Activated T-helper 1 cell treated with Interleukin-2 at 50 U/mL for 16 hours (primary cell): ENCODE results near the gene ASIC5.
"Not testable (repeated sequence)": the region's sequence is repeated elsewhere in the genome, so short reads cannot be mapped to it uniquely, and the experiment has no call there.

Source experiments
- DNase-seq: peaks from one replicate; pipeline ENCODE4 v3.0.0-alpha.2; 2020; ENCODE audit warnings: low read depth

ASIC5 gene

DNA sequence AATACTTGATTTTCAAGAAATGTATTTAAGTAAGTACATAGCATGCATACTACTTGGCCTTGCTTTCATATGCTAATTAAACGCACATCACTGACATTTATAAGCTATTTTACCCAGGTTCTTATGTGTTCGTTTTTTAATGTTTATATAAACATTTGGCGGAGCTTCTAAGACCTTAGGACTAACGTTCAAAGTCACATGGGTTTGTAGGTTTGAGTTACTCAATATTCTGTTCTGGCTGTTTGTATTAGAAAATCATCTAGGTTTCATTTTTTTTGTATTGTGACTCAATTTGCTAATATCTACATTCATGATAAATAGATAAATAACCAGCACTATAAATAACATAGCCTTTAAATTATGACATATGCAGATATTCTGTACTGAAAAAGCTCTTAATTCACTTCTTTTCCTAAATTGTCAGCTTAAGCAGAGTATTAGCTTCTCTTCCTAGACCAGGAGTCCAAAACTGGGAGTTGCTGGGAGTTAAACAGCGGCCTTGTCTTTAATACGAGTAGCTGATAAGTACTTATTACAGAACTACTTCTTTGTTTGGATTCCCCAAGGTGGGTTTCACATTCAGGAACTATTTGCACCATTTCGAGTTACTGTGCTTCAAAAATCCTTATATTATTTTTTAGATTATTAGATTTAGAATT, 65.3 kb downstream of the ASIC5 start:
- no peak for DNase-seq

DNA sequence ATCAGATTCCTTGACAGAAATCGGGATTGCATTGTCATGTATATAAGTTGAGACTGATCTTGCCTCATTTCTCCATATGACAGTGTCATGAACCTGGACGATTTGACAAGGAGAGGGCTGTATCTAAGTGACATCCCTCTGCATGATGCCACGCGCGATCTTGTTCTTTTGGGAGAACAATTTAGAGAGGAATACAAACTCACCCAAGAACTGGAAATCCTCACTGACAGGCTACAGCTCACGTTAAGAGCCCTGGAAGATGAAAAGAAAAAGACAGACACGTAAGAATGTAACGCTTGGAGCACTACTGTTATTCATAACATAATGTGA, 66.3 kb downstream of the ASIC5 start:
- DNase-seq: no peak

DNA sequence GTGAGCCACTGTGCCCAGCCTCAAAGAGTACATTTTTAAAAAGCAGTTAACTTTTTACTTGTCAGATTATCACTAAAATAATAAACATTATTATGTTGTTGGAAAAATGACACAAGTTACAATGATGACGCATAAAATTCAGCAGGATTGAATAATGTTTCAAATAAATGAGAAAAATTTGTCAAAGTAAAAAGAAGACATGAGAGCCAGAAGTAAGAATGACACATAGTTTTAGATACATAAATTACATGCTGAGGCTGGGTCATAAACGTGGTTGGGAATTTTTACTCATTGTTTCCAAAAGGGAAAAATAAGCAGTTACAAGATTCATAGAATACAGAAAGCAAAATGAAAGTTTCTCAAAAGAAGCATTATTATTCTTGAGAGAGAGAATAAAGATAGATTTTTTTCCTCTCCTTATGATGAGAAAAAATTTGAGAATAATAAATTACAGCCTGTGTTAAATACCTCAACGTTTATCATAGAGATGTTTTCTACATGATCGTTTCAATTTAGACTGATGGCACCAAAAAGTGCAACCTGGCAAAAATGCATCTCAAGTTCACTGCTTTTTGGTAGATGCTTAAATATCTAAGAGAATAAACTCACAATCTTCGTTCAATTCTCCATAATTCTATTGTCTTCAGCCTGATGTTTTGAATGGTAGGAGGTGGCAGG, 66.8 kb downstream of the ASIC5 start:
- DNase-seq: no peak

DNA sequence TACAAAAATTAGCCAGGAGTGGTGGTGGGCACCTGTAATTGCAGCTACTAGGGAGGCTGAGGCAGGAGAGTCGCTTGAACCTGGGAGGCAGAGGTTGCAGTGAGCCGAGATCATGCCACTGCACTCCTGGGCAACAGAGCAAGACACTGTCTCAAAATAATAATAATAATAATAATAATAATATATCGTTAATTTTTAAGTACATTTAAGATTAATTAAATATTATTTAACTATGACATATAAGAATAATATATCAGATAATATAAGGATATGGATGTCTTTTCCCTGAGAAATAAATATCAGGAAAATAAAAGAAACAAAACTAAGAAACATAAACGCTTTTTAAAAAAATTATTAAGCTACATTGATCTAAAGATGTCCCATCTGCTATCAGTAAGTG, 68.5 kb downstream of the ASIC5 start:
- DNase-seq: not testable (repeated sequence)

DNA sequence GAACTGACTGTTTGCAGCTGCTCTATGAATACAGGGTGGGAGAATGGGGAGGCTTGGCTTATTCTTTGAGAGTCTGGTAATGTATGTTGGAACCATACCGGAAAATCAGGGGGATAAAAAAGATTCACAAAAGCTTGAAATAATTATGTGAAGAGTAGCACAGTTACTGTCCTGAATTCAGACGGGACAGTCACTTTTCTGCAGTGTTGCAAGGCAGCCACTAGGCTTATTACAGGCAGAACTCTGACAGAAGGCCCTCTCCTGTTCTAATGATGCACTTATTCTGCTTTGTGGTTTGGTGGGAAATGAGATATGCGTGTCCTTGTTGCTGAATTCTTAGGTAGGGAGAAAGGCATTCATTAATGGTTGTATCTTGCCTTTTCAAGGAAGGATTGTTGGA, 70.1 kb downstream of the ASIC5 start:
- DNase-seq: no peak

DNA sequence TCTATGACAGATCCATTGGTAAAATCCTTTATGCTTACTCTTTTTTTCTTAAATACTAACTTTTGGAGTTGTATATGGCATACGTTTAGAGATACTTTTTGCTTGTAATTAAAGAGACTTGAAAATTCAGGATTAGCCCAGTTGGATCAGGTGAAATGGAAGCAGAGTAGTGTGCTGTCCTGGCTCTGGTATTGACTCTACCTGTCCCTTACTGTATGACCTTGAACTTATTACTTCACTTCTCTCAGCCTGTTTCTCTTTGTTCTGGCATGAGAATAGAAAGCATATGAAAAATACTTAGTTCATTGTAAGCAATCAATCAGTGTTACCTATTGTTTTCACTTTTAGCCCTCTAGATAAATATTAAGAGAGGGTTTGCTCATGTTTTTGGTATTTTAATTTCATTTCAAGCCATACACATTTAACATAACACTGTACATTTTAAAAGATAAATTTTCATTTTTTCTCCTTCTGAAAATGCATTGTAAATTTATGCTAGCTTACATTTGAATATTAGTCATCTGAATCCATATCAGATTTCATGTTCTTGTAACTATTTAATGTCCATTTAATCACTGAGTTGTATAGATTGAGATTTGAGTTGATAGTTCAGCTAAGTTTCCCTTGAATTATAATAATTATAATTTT, 71.4 kb downstream of the ASIC5 start:
- DNase-seq: no peak

GRCh38 chr4:155789982-155790381, 76.1 kb downstream of the ASIC5 start:
- DNase-seq: no peak

DNA sequence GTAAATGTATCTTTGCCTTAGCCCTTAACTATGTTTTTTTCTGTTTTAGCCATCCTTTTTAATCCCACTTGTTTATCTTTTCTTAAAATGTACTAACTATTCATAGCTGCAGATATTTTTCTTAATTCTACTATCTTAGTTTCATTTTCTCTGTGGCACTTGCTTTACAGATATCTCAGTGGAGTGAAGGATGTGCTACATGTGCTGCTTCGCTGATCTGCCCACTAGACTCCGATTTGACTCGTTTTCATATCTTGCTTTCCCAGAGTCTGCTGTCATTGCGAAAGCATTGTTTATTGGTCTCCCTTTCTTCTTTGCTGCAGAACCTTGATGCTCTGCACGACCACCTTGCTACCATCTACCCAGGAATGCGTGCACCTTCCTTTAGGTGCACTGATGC, 76.7 kb downstream of the ASIC5 start:
- DNase-seq: no peak

DNA sequence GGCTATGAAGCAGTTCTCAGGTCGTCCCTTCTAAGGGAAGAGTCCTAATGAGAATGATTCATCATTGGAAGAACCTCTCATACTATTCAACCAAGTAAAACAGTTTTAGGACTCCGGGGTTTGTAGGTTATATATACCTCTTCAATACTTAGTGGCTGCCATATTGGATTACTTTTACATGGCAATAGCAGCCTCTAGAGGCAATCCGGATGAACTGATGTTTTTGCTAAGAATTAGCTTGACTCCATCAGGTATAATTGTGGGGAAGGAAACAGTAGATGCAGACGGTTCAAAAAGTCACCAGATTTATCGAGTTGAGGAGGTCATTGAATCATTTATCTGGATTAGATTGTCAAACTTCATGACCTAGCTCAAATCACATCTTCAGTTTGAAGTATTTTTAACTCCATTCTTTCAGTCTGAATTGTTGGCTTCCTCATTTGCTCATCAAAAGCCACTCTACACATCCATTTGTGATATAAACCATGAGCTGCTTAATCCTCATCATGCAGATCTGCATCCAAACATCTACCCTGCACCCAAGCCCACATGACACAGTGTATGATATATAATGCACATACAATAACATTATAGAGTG, 78.9 kb downstream of the ASIC5 start:
- no peak for DNase-seq

DNA sequence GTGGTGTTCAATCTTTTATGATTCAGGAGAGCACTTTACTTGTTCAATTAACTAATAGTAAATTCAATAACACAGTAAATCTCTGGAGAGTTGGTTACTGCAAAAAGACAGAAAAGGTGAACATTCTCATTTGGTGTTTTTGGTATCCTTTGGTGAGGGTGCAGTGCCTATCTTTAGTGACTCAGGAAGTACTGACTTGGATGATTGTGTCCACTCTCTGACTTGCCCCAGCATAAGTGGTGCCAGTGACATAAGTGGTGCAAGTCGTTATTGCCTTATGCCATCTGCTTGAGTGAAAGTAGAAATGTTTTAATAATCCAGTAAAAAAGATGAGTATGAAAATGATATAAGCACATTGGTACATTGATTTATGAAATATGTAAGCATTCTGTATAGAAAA, 80.2 kb downstream of the ASIC5 start:
- no peak for DNase-seq

- DNase-seq: no peak
Observed at GRCh38 chr4:155784637-155785036, 81.4 kb downstream of the ASIC5 start.

- DNase-seq: no peak
Observed at GRCh38 chr4:155781249-155781831, 84.7 kb downstream of the ASIC5 start.

DNA sequence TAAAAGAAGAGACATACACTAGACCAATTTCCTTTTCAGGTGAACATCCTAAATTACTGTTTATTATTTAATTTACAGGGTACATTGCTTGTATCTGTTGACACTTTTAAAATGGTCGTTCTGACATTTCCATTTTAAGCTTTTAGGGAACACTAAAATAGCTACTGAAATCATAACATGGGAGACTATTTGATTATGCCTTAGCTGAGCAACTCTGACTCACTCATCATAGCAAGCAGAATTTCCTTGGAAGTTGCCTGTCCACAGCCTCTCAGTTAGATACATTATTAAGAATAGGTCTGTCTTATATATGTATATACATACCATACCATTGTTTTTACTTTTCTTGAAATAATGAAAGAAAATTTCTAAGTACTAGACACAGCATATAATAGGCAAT, 85.3 kb downstream of the ASIC5 start:
- DNase-seq: no peak
